ENCODE measurements around the gene RAB4A. TPM values are rescaled to one million over a fixed set of nuclear protein-coding genes. Genes with fewer than 3 reads are reported as not detected.

The RAB4A gene
- polyA plus RNA-seq, 3 donors, result 22.3 to 34.8 (median 34.5) TPM

GRCh38 chr1:229344937-229345684 lies 74.2 kb downstream of the RAB4A start:
- H3K36me3 Mint-ChIP-seq, result no peaks in the 10 kb centered on the region
- WGBS (ENCODE audit: insufficient coverage), result 94% methylated on average over 3 of the region's 8 CpGs
- H3K27ac ChIP-seq (ENCODE audit: low read depth in 1 of 2, low read length in 2 of 2), result no peak overlapping the region

GRCh38 chr1:229347528-229347927 lies 76.6 kb downstream of the RAB4A start:
- Histone ChIP-seq H3K4me1 (ENCODE audit: control insufficient read depth in 1 of 2, insufficient read depth in 2 of 2, low read length in 2 of 2) (peaks cover 7 to 17% of the 10 kb centered on the region in 2 donors), H3K36me3 (replicated peaks in 1 of 2; ENCODE audit: control insufficient read depth in 1 of 2, insufficient read depth in 2 of 2, low read length in 2 of 2) (no peaks in the 10 kb centered on the region), H3K27me3 (ENCODE audit: control insufficient read depth in 2 of 2, insufficient read depth in 2 of 2, low read length in 2 of 2) (peaks cover 2% of the 10 kb centered on the region in 2 donors), H3K27ac (ENCODE audit: low read depth in 1 of 2, low read length in 2 of 2) (no peak overlapping the region), H3K4me2 (replicated peaks; ENCODE audit: extremely low read depth, low read length, poor library complexity, severe bottlenecking) (no peak overlapping the region), H3K79me2 (ENCODE audit: insufficient read depth, low read length) (no peaks in the 10 kb centered on the region), H3K9me3 (replicated peaks in 1 of 2; ENCODE audit: control insufficient read depth in 1 of 2, insufficient read depth in 1 of 2, low read length in 2 of 2) (no peaks in the 10 kb centered on the region), H3K4me3 (replicated peaks in 1 of 3; ENCODE audit: low read depth in 2 of 3, low read length in 3 of 3) (no peak overlapping the region), H4K20me1 (ENCODE audit: insufficient read depth, low read length) (no peaks in the 10 kb centered on the region), H3K9ac (ENCODE audit: insufficient read depth, low read length, poor library complexity, severe bottlenecking) (no peak overlapping the region), H2AFZ (ENCODE audit: insufficient read depth, low read depth, low read length, poor library complexity, severe bottlenecking) (no peak overlapping the region)
- peaks cover 13% of the 10 kb centered on the region for H3K4me1 Mint-ChIP-seq
- 40% methylated on average over 1 of the region's 3 CpGs for WGBS (ENCODE audit: insufficient coverage)
- peaks cover 0 to 6% (median 4%) of the 10 kb centered on the region in 7 donors for H3K9me3 Mint-ChIP-seq
- no peak overlapping the region for H3K4me3 Mint-ChIP-seq
- intact Hi-C loops (cut with micrococcal nuclease), result no loop called here
- DNase-seq, result peak in 2 of 3 donors; percentile 10 to 14
- peaks cover 9 to 21% (median 15%) of the 10 kb centered on the region in 3 donors for H3K27me3 Mint-ChIP-seq (ENCODE audit: low read depth in 3 of 3)
- H3K27ac Mint-ChIP-seq, result peak overlapping the region in 1 of 7 donors; percentile 39
- no peak for TF ChIP-seq CTCF (IDR thresholded peaks at IDR 0.05)
- no peaks in the 10 kb centered on the region for H3K36me3 Mint-ChIP-seq

More at GRCh38 chr1:229344937-229345684, 74.2 kb downstream of the RAB4A start:
- Mint-ChIP-seq H3K9me3 (peaks cover 0 to 6% (median 4%) of the 10 kb centered on the region in 7 donors), H3K27ac (no peak overlapping the region), H3K4me1 (peaks cover 27% of the 10 kb centered on the region), H3K27me3 (ENCODE audit: low read depth in 3 of 3) (peaks cover 4 to 13% (median 12%) of the 10 kb centered on the region in 3 donors), H3K4me3 (peak overlapping the region in 1 of 2 donors; percentile 24)
- no peak overlapping the region for H3K4me3 ChIP-seq (replicated peaks in 1 of 3; ENCODE audit: low read depth in 2 of 3, low read length in 3 of 3)
- no peak for TF ChIP-seq CTCF (IDR thresholded peaks at IDR 0.05)
- no peak overlapping the region for H3K4me2 ChIP-seq (replicated peaks; ENCODE audit: extremely low read depth, low read length, poor library complexity, severe bottlenecking)
- DNase-seq, result no peak
- H3K9ac ChIP-seq (ENCODE audit: insufficient read depth, low read length, poor library complexity, severe bottlenecking), result no peak overlapping the region
- H3K27me3 ChIP-seq (ENCODE audit: control insufficient read depth in 2 of 2, insufficient read depth in 2 of 2, low read length in 2 of 2), result no peaks in the 10 kb centered on the region
- peaks cover 5% of the 10 kb centered on the region for H4K20me1 ChIP-seq (ENCODE audit: insufficient read depth, low read length)
- H3K4me1 ChIP-seq (ENCODE audit: control insufficient read depth in 1 of 2, insufficient read depth in 2 of 2, low read length in 2 of 2), result peaks cover 20 to 31% of the 10 kb centered on the region in 2 donors
- no peaks in the 10 kb centered on the region for H3K9me3 ChIP-seq (replicated peaks in 1 of 2; ENCODE audit: control insufficient read depth in 1 of 2, insufficient read depth in 1 of 2, low read length in 2 of 2)
- intact Hi-C loops (cut with micrococcal nuclease), result loop anchor here (5.0 kb wide), 2 partner anchors 73 to 78 kb away; partner anchors contain the start of gene RAB4A (in 1 of the 2)
- H3K36me3 ChIP-seq (replicated peaks in 1 of 2; ENCODE audit: control insufficient read depth in 1 of 2, insufficient read depth in 2 of 2, low read length in 2 of 2), result no peaks in the 10 kb centered on the region
- peaks cover 20% of the 10 kb centered on the region for H3K79me2 ChIP-seq (ENCODE audit: insufficient read depth, low read length)
- peak overlapping the region; percentile 30 for H2AFZ ChIP-seq (ENCODE audit: insufficient read depth, low read depth, low read length, poor library complexity, severe bottlenecking)

Data from CD14-positive monocyte (primary cell).